ENCODE measurements around the gene PTPRJ. TPM values are rescaled to one million over a fixed set of nuclear protein-coding genes. Genes with fewer than 3 reads are reported as not detected.

The PTPRJ gene
- total RNA-seq, 1 donor from 2014 or later: 18.6 TPM

- peaks cover 20% of the 10 kb centered on the region for H3K4me1 Mint-ChIP-seq (ENCODE audit: unreplicated experiment)
- H3K27me3 Mint-ChIP-seq: no peaks in the 10 kb centered on the region
- H3K36me3 Mint-ChIP-seq: no peaks in the 10 kb centered on the region
- TF ChIP-seq CTCF (conservative IDR thresholded peaks at IDR 0.05): no peak
- DNase-seq (ENCODE audit: extremely low spot score, unreplicated experiment): no peak
- no peaks in the 10 kb centered on the region for H3K9me3 Mint-ChIP-seq
- no peak overlapping the region for H3K4me3 Mint-ChIP-seq
- no peak overlapping the region for H3K27ac Mint-ChIP-seq
These were observed 95.3 kb downstream of the PTPRJ start for GRCh38 chr11:48075637-48076036.

DNA sequence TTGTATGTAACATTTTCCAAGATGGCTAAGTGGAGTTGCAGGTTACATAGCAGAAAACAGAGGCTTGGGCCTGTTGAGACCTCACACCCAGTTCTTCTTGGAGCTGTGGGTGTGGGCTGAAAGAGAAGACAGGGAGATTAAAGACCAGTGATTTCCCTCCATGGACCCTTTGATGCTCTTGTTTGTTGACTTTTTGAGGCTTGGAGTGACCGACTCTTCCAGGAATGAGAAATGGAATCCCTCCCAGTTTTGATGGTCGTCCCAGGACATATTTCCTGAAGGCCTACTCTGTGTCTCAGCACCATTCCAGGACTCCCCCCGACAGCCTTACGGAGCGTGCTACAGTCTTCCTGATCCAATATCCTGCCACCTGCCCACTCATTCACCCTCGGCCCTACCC lies 96.9 kb downstream of the PTPRJ start:
- no peak overlapping the region for H3K4me3 Mint-ChIP-seq
- peaks cover 20% of the 10 kb centered on the region for H3K4me1 Mint-ChIP-seq (ENCODE audit: unreplicated experiment)
- no peaks in the 10 kb centered on the region for H3K36me3 Mint-ChIP-seq
- DNase-seq (ENCODE audit: extremely low spot score, unreplicated experiment): no peak
- no peak for TF ChIP-seq CTCF (conservative IDR thresholded peaks at IDR 0.05)
- no peaks in the 10 kb centered on the region for H3K27me3 Mint-ChIP-seq
- no peak overlapping the region for H3K27ac Mint-ChIP-seq
- no peaks in the 10 kb centered on the region for H3K9me3 Mint-ChIP-seq

- Mint-ChIP-seq H3K4me1 (ENCODE audit: unreplicated experiment) (peaks cover 20% of the 10 kb centered on the region), H3K36me3 (no peaks in the 10 kb centered on the region), H3K4me3 (no peak overlapping the region), H3K9me3 (no peaks in the 10 kb centered on the region), H3K27me3 (no peaks in the 10 kb centered on the region), H3K27ac (no peak overlapping the region)
- no peak for DNase-seq (ENCODE audit: extremely low spot score, unreplicated experiment)
- TF ChIP-seq CTCF (conservative IDR thresholded peaks at IDR 0.05): no peak
These were observed 98.3 kb downstream of the PTPRJ start for GRCh38 chr11:48078689-48079088.

DNA sequence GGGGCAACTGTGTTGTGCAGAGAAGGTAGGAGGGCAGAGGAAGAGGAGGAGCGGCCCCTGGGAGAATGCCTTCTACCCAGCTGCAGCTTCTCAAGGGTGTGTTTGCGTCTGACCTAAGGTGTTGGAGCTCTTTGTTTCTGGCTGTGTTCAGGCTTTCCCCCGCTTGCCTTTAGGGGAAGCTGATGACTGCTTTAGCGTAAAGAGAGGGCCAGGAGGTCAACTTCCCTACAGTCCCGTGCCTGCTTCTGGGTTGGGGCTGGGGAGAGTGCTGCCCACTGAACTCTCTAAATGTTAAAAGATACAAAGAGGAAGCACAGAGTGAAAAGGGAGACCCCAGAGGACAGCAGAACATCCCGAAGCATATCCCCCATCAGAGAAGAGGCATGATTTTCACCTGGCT lies 99.2 kb downstream of the PTPRJ start:
- Mint-ChIP-seq H3K4me3 (no peak overlapping the region), H3K9me3 (no peaks in the 10 kb centered on the region), H3K27me3 (no peaks in the 10 kb centered on the region), H3K27ac (peak overlapping the region; percentile 3), H3K4me1 (ENCODE audit: unreplicated experiment) (peaks cover 20% of the 10 kb centered on the region), H3K36me3 (no peaks in the 10 kb centered on the region)
- TF ChIP-seq CTCF (conservative IDR thresholded peaks at IDR 0.05): no peak
- DNase-seq (ENCODE audit: extremely low spot score, unreplicated experiment): no peak

DNA sequence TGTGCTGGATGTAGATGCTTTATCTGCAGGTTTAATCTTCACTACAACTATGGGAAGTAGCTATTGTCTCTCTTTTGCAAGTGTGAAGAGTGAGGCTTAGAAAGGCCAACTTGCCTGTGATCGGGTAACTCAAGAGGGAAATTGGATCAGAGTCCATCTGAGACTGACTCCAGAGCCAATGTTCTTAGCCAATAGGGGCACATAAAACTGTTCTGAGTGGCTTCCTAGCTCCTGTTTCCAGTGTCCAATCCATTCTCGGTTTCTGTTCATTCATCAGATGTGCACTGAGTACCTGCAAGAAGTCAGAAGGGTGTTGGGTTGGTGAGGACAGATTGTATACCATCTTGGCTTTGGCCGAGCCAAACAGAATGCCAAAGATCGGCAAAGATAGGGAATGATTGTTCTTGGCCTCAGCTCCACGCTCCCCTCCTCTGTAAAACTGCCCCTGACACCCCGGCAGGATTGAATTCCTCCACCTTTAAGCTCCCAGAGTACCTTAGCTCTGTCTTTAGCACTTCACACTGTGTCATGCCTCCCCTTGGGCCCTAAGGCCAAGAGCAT lies 100.0 kb downstream of the PTPRJ start:
- peaks cover 20% of the 10 kb centered on the region for H3K4me1 Mint-ChIP-seq (ENCODE audit: unreplicated experiment)
- H3K27me3 Mint-ChIP-seq: no peaks in the 10 kb centered on the region
- H3K9me3 Mint-ChIP-seq: no peaks in the 10 kb centered on the region
- H3K27ac Mint-ChIP-seq: no peak overlapping the region
- no peaks in the 10 kb centered on the region for H3K36me3 Mint-ChIP-seq
- TF ChIP-seq CTCF (conservative IDR thresholded peaks at IDR 0.05): no peak
- no peak overlapping the region for H3K4me3 Mint-ChIP-seq
- no peak for DNase-seq (ENCODE audit: extremely low spot score, unreplicated experiment)

All from type B pancreatic cell (in vitro differentiated cells).